Measurements from ENCODE around the gene PEX5L. TPM values are rescaled to one million over a fixed set of nuclear protein-coding genes. Genes with fewer than 3 reads are reported as not detected.

PEX5L gene
- total RNA-seq, 4 donors from 2014 or later = not detected

DNA sequence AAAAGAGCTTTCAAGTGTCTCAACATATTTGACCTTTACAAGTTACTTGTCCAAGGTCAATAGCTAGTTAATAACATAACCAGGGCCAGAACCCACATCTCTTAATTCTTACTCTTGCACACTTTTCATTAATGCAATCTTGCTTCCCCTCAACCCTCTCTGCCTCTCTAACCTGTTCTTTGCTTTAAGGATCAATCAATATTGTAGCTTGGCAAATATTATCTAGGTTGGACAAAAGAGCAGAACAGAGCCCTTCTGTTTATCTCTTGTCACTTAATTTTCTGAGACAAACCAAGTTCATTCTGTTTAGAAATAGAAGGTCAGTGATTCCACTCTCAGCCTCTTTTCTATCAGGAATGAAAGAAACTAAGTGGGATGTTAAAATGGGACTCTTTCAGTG, 203.4 kb downstream of the PEX5L start:
- H3K4me3 ChIP-seq = no peak overlapping the region
- no peak for DNase-seq
- intact Hi-C loops (cut with DNase I) = no loop called here
- H3K9me3 ChIP-seq = no peaks in the 10 kb centered on the region
- H3K27me3 ChIP-seq = no peaks in the 10 kb centered on the region
- no peak overlapping the region for H3K27ac ChIP-seq
- no peaks in the 10 kb centered on the region for H3K36me3 ChIP-seq
- no peaks in the 10 kb centered on the region for H3K4me1 ChIP-seq
- TF ChIP-seq POLR2A (IDR thresholded peaks at IDR 0.05) = no peak
- TF ChIP-seq, protein P1, sequence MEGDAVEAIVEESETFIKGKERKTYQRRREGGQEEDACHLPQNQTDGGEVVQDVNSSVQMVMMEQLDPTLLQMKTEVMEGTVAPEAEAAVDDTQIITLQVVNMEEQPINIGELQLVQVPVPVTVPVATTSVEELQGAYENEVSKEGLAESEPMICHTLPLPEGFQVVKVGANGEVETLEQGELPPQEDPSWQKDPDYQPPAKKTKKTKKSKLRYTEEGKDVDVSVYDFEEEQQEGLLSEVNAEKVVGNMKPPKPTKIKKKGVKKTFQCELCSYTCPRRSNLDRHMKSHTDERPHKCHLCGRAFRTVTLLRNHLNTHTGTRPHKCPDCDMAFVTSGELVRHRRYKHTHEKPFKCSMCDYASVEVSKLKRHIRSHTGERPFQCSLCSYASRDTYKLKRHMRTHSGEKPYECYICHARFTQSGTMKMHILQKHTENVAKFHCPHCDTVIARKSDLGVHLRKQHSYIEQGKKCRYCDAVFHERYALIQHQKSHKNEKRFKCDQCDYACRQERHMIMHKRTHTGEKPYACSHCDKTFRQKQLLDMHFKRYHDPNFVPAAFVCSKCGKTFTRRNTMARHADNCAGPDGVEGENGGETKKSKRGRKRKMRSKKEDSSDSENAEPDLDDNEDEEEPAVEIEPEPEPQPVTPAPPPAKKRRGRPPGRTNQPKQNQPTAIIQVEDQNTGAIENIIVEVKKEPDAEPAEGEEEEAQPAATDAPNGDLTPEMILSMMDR (IDR thresholded peaks at IDR 0.05) = no peak

GRCh38 chr3:179832333-179832854, 204.3 kb downstream of the PEX5L start:
- H3K27ac ChIP-seq = no peak overlapping the region
- WGBS, 2 donors = 87 to 89% methylated on average over 3 of the region's 3 CpGs
- H3K4me3 ChIP-seq = no peak overlapping the region
- H3K27me3 ChIP-seq = no peaks in the 10 kb centered on the region
- no peak for DNase-seq
- no peaks in the 10 kb centered on the region for H3K36me3 ChIP-seq
- no peak for TF ChIP-seq POLR2A (IDR thresholded peaks at IDR 0.05)
- TF ChIP-seq, protein P1 (IDR thresholded peaks at IDR 0.05) = no peak
- intact Hi-C loops (cut with DNase I) = no loop called here
- no peaks in the 10 kb centered on the region for H3K4me1 ChIP-seq
- no peaks in the 10 kb centered on the region for H3K9me3 ChIP-seq

GRCh38 chr3:179829401-179829800, 207.3 kb downstream of the PEX5L start:
- no peak for DNase-seq
- 27 to 38% methylated on average over 5 of the region's 5 CpGs for WGBS, 2 donors
- no peaks in the 10 kb centered on the region for H3K9me3 ChIP-seq
- H3K27ac ChIP-seq = no peak overlapping the region
- TF ChIP-seq POLR2A (IDR thresholded peaks at IDR 0.05) = no peak
- TF ChIP-seq, protein P1 (IDR thresholded peaks at IDR 0.05) = no peak
- H3K4me3 ChIP-seq = no peak overlapping the region
- no peaks in the 10 kb centered on the region for H3K36me3 ChIP-seq
- no peaks in the 10 kb centered on the region for H3K4me1 ChIP-seq
- intact Hi-C loops (cut with DNase I) = no loop called here
- H3K27me3 ChIP-seq = no peaks in the 10 kb centered on the region

- no peak for DNase-seq
- TF ChIP-seq POLR2A (IDR thresholded peaks at IDR 0.05) = no peak
- TF ChIP-seq, protein P1 (IDR thresholded peaks at IDR 0.05) = no peak
- Histone ChIP-seq H3K27ac (no peak overlapping the region), H3K36me3 (no peaks in the 10 kb centered on the region), H3K27me3 (no peaks in the 10 kb centered on the region), H3K9me3 (no peaks in the 10 kb centered on the region), H3K4me3 (no peak overlapping the region), H3K4me1 (no peaks in the 10 kb centered on the region)
- 68 to 75% methylated on average over 2 of the region's 2 CpGs for WGBS, 2 donors
- intact Hi-C loops (cut with DNase I) = no loop called here
Measured at GRCh38 chr3:179828738-179829137, 208.0 kb downstream of the PEX5L start.

DNA sequence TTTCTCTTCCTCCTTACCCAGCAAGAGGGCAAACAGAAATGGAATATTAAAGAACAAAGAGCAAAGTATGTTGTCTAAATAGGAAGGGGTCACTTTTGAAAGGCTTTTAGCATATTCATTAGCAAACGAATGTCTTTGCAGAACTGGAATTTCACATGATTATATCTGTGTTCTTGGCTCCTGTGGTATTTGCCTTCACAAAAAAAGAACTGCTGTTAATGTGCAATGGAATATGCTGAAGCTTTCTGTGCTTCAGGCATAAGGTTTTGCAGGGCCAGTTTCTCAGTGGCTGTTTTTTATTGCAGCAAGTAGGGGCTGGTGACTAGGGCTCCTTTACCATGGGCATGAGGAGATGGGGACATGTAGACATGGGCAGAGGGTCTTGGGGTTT, 210.5 kb downstream of the PEX5L start:
- Histone ChIP-seq H3K27me3 (peaks cover 0 to 5% (median 0%) of the 10 kb centered on the region in 4 donors), H3K36me3 (no peaks in the 10 kb centered on the region), H3K4me3 (no peak overlapping the region), H3K9me3 (no peaks in the 10 kb centered on the region), H3K4me1 (no peaks in the 10 kb centered on the region), H3K27ac (no peak overlapping the region)
- intact Hi-C loops (cut with DNase I) = no loop called here
- 4 to 15% methylated on average over 1 of the region's 1 CpG for WGBS, 2 donors
- DNase-seq = no peak
- TF ChIP-seq, protein P1 (IDR thresholded peaks at IDR 0.05) = no peak
- no peak for TF ChIP-seq POLR2A (IDR thresholded peaks at IDR 0.05)

Measured in esophagus squamous epithelium (tissue), 5 donors.